HepG2 (cell line): ENCODE data around the gene LDLRAP1. TPM values are rescaled to one million over a fixed set of nuclear protein-coding genes. Genes with fewer than 3 reads are reported as not detected.
A peak's percentile ranks its signal among the peaks of the same experiment; 100 is the strongest.

Experiments
- ATAC-seq: fragments of 200-7000 bp; cut with Tn5 transposase; 3 replicates; pipeline ENCODE4 v1.9.1; 2020; ENCODE audit warnings: mild to moderate bottlenecking, moderate library complexity
- BruUV-seq: library from RNA; stranded (reverse); fragments of 400-500 nt; replicated peaks from 2 replicates; lab custom pipeline; 2021; lab: Mats Ljungman, UMichigan
- CTCF ChIA-PET: fragments of 300-600 bp; formaldehyde crosslinking; extraction: SDS; loops from one replicate; lab custom pipeline; 2021; ENCODE audit warnings: low total read pairs, inconsistent platforms, low intra/inter-chr PET ratio; lab: Yijun Ruan, JAX
- POLR2A ChIA-PET: fragments of 350-600 bp; sonication (Branson Sonifier 250); formaldehyde crosslinking; loops from one replicate; lab custom pipeline; 2020; ENCODE audit warnings: antibody characterized with exemption, inconsistent platforms; lab: Yijun Ruan, JAX
- DNase-seq: peaks from one replicate; pipeline ENCODE4 v3.0.0-alpha.2; 2015; ENCODE audit warnings: low spot score
- FAIRE-seq: peaks from 3 replicates; lab custom pipeline; 2011; peaks lifted over from hg19 to GRCh38; lab: Jason Lieb, UNC
- H2AFZ ChIP-seq: one replicate; pipeline ENCODE4 v1.6.1; 2011; ENCODE audit warnings: low read length, inconsistent platforms
- H3K27ac ChIP-seq: fragments of 300-600 bp; 3 replicates; pipeline ENCODE4 v1.8.0; 2011; ENCODE audit warnings: mixed run types, mild to moderate bottlenecking, mixed read lengths, low read length, inconsistent platforms; ENCODE audit not compliant: insufficient read depth; ENCODE audit errors: extremely low read length
- H3K27me3 ChIP-seq, 2 experiments: fragments of 200-600 bp in 1 of 2; 2 replicates in 1 of 2; 3 replicates in 1 of 2; pipeline versions ENCODE4 v1.6.0 to v1.8.0; 2011; ENCODE audit warnings: low read length in 2 of 2, mild to moderate bottlenecking in 2 of 2, moderate library complexity in 2 of 2, inconsistent platforms in 1 of 2; ENCODE audit not compliant: insufficient read depth in 2 of 2, control insufficient read depth in 1 of 2
- H3K36me3 ChIP-seq, 2 experiments: fragments of 200-600 bp in 1 of 2; replicated peaks in 1 of 2; 2 replicates in 1 of 2; 3 replicates in 1 of 2; pipeline versions ENCODE4 v1.5.1 to v1.8.0; 2011; ENCODE audit warnings: low read length in 2 of 2, inconsistent platforms in 1 of 2; ENCODE audit not compliant: insufficient read depth in 2 of 2, control insufficient read depth in 1 of 2
- H3K4me1 ChIP-seq: 2 replicates; pipeline ENCODE4 v1.5.1; 2012; ENCODE audit warnings: low read length, inconsistent platforms; ENCODE audit not compliant: insufficient read depth
- H3K4me2 ChIP-seq: 2 replicates; pipeline ENCODE4 v1.6.0; 2011; ENCODE audit warnings: low read depth, low read length, inconsistent platforms
- H3K4me3 ChIP-seq, 3 experiments: fragments of 200-600 bp in 1 of 3; sonication (generic), shearing (Covaris generic) in 1 of 3; replicated peaks in 1 of 3; 2 replicates each; pipeline ENCODE4 v1.5.1; 2011 to 2016; ENCODE audit warnings: low read length in 3 of 3, inconsistent platforms in 2 of 3, low read depth in 2 of 3, mild to moderate bottlenecking in 2 of 3, control low read depth in 1 of 3, mixed read lengths in 1 of 3; ENCODE audit not compliant: insufficient read depth in 1 of 3
- H3K79me2 ChIP-seq: one replicate; pipeline ENCODE4 v1.6.1; 2011; ENCODE audit warnings: low read length, inconsistent platforms; ENCODE audit not compliant: insufficient read depth
- H3K9ac ChIP-seq: 2 replicates; pipeline ENCODE4 v1.6.0; 2011; ENCODE audit warnings: mild to moderate bottlenecking, low read depth, low read length, inconsistent platforms; ENCODE audit not compliant: insufficient read depth
- H3K9me3 ChIP-seq: 2 replicates; pipeline ENCODE4 v1.5.1; 2012; ENCODE audit warnings: mild to moderate bottlenecking, low read length
- H4K20me1 ChIP-seq: 2 replicates; pipeline ENCODE4 v1.6.0; 2011; ENCODE audit warnings: inconsistent platforms, mild to moderate bottlenecking, low read length, moderate library complexity; ENCODE audit not compliant: insufficient read depth
- SNAPC2 ChIP-seq: sonication (generic); formaldehyde crosslinking; IDR thresholded peaks from 2 replicates; pipeline ENCODE4 v1.8.1; 2022; ENCODE audit warnings: mild to moderate bottlenecking, missing genetic modification reagents
- ZFP41 ChIP-seq: sonication (generic); formaldehyde crosslinking; IDR thresholded peaks from 2 replicates; pipeline ENCODE4 v1.4.0; 2020; ENCODE audit warnings: mild to moderate bottlenecking, missing genetic modification reagents, borderline replicate concordance
- ZNF264 ChIP-seq: sonication (generic); formaldehyde crosslinking; IDR thresholded peaks from 2 replicates; pipeline ENCODE4 v1.4.0; 2020; ENCODE audit warnings: missing genetic modification reagents
- ZNF451 ChIP-seq: sonication (generic); formaldehyde crosslinking; IDR thresholded peaks from 2 replicates; pipeline ENCODE4 v1.5.0; 2020; ENCODE audit warnings: mild to moderate bottlenecking, missing genetic modification reagents
- ZNF547 ChIP-seq: sonication (generic); formaldehyde crosslinking; IDR thresholded peaks from 2 replicates; pipeline ENCODE4 v1.5.1; 2020; ENCODE audit warnings: mild to moderate bottlenecking, missing genetic modification reagents
- WGBS: methylation state at CpG from one replicate; pipeline ENCODE4 v1.1.6; 2017; ENCODE audit warnings: low lambda C conversion rate; 5-methylcytosine and 5-hydroxymethylcytosine counted together
- in situ Hi-C: cut with HindIII; loops from 2 replicates; pipeline ENCODE4 v1.10.0; 2017; ENCODE audit warnings: low pct_unique_long_range_greater_than_20kb; ENCODE audit not compliant: extremely low pct_ligation_motif_present
- intact Hi-C: fragments of 100-400 bp; cut with micrococcal nuclease; formaldehyde crosslinking; loops from one replicate; pipeline ENCODE4 v1.10.0; 2022; ENCODE audit not compliant: unreplicated experiment
- polyA plus RNA-seq, 8 experiments: library from polyadenylated mRNA; depleted of rRNA in 3 of 8; stranded (reverse) in 7 of 8; unstranded in 1 of 8; fragments of >200 nt; fragmentation: Illumina TruSeq in 4 of 8; extraction: Trizol in 4 of 8; gene quantifications; 2 replicates each; pipeline versions ENCODE4 v1.2.1 to v1.2.3, GENCODE V29; 2011 to 2016; ENCODE audit warnings: low read depth in 4 of 8, missing spikeins in 1 of 8, mixed read lengths in 1 of 8; ENCODE audit not compliant: insufficient read depth in 1 of 8
- total RNA-seq, 5 experiments: library from RNA; depleted of rRNA; stranded (reverse); fragments of >200 nt; fragmentation: Illumina TruSeq; extraction: Trizol; gene quantifications; 2 replicates each; pipeline ENCODE4 v1.2.3, GENCODE V29; 2016; ENCODE audit warnings: low read depth in 1 of 5
- TF ChIP-seq, protein P1 (sequence below): sonication (generic); formaldehyde crosslinking; IDR thresholded peaks from 2 replicates; pipeline ENCODE4 v1.5.0; 2020; ENCODE audit warnings: mild to moderate bottlenecking, missing genetic modification reagents, moderate library complexity
- TF ChIP-seq, protein P2 (sequence below): sonication (generic); formaldehyde crosslinking; IDR thresholded peaks from 2 replicates; pipeline ENCODE4 v1.4.0; 2020; ENCODE audit warnings: missing genetic modification reagents
- TF ChIP-seq, protein P3 (sequence below): sonication (generic); formaldehyde crosslinking; IDR thresholded peaks from 2 replicates; pipeline ENCODE4 v1.4.0; 2020; ENCODE audit warnings: missing genetic modification reagents
- TF ChIP-seq, protein P4 (sequence below): sonication (generic); formaldehyde crosslinking; conservative IDR thresholded peaks from 2 replicates; pipeline ENCODE4 v1.4.0; 2020; ENCODE audit warnings: mild to moderate bottlenecking, missing genetic modification reagents, moderate library complexity
- TF ChIP-seq, protein P5 (sequence below): sonication (generic); formaldehyde crosslinking; IDR thresholded peaks from 2 replicates; pipeline ENCODE4 v1.9.0; 2022; ENCODE audit warnings: missing genetic modification reagents, mild to moderate bottlenecking, borderline replicate concordance

Gene LDLRAP1
- total and polyA plus RNA-seq, 2 of the 13 experiments (the other 11 are each of a cell fraction or from before 2014, with no cell fraction given) = 7.2 to 12.1 TPM

DNA sequence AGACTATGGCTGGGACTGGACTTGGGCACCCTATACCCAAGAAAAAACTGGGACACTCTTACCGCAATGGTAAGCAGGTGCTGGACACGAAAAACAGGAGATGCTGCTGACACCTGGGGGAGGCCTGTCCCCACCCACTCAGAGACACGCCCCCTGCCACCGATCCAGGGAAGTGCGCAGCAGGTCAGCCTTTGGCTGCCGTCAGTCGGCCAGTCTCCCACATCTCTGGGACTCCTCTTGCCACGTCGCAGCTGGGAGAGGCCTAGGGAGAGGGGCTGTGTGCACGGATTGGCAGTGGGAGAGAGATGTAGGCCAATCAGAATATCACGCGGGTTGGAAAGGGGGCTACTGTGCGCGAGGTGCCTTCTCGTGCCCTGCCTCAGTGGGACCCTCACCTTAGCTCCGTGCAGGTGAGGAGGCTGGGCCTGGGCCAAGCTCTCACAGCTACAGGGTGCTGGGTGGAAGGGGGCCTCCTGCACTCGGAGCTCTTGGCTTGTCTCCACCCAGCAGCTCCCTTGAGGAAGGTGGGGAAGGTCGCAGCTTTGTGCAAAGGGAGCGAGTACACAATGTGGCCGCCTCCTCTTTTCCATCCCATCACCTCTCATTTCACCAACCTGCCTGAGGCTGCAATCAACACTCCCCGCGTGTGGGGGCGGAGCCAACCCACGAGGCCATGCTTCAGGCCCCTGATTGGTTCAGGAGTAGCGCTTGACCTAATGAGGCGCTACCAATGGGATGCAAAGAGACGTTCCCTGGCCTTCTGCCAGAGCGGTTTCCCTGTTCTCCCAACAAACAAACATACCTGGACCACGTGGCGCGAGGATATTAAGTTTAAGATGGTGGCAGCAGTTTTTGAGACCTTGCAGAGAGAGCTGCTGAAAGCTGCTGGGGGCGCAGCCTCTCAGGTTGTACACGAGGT is 25.7 kb upstream of the LDLRAP1 start:
- ATAC-seq = no peak
- ChIA-PET POLR2A (no interaction called here), CTCF (no interaction called here)

More for the DNA sequence above, 25.7 kb upstream of the LDLRAP1 start:
- no TSS peak for BruUV-seq
- Histone ChIP-seq H4K20me1 (no peaks in the 10 kb centered on the region), H3K27me3 (no peaks in the 10 kb centered on the region; a peak in 1 of 5 replicates), H3K9ac (no peak overlapping the region), H3K4me3 (no peak overlapping the region), H3K4me1 (no peaks in the 10 kb centered on the region), H3K4me2 (no peak overlapping the region), H2AFZ (no peak overlapping the region), H3K9me3 (no peaks in the 10 kb centered on the region), H3K27ac (no peak overlapping the region), H3K79me2 (no peaks in the 10 kb centered on the region), H3K36me3 (no peaks in the 10 kb centered on the region)
- TF ChIP-seq, protein P1, sequence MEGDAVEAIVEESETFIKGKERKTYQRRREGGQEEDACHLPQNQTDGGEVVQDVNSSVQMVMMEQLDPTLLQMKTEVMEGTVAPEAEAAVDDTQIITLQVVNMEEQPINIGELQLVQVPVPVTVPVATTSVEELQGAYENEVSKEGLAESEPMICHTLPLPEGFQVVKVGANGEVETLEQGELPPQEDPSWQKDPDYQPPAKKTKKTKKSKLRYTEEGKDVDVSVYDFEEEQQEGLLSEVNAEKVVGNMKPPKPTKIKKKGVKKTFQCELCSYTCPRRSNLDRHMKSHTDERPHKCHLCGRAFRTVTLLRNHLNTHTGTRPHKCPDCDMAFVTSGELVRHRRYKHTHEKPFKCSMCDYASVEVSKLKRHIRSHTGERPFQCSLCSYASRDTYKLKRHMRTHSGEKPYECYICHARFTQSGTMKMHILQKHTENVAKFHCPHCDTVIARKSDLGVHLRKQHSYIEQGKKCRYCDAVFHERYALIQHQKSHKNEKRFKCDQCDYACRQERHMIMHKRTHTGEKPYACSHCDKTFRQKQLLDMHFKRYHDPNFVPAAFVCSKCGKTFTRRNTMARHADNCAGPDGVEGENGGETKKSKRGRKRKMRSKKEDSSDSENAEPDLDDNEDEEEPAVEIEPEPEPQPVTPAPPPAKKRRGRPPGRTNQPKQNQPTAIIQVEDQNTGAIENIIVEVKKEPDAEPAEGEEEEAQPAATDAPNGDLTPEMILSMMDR (CRISPR knock-in tag) = peak; percentile 31
- TF ChIP-seq, protein P2, sequence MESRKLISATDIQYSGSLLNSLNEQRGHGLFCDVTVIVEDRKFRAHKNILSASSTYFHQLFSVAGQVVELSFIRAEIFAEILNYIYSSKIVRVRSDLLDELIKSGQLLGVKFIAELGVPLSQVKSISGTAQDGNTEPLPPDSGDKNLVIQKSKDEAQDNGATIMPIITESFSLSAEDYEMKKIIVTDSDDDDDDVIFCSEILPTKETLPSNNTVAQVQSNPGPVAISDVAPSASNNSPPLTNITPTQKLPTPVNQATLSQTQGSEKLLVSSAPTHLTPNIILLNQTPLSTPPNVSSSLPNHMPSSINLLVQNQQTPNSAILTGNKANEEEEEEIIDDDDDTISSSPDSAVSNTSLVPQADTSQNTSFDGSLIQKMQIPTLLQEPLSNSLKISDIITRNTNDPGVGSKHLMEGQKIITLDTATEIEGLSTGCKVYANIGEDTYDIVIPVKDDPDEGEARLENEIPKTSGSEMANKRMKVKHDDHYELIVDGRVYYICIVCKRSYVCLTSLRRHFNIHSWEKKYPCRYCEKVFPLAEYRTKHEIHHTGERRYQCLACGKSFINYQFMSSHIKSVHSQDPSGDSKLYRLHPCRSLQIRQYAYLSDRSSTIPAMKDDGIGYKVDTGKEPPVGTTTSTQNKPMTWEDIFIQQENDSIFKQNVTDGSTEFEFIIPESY = peak; percentile 70
- TF ChIP-seq ZNF547 (CRISPR knock-in tag) (no peak), ZNF264 (CRISPR knock-in tag) (no peak), ZNF451 (CRISPR knock-in tag) (no peak), SNAPC2 (CRISPR knock-in tag) (no peak), ZFP41 (CRISPR knock-in tag) (no peak)
- TF ChIP-seq, protein P3, sequence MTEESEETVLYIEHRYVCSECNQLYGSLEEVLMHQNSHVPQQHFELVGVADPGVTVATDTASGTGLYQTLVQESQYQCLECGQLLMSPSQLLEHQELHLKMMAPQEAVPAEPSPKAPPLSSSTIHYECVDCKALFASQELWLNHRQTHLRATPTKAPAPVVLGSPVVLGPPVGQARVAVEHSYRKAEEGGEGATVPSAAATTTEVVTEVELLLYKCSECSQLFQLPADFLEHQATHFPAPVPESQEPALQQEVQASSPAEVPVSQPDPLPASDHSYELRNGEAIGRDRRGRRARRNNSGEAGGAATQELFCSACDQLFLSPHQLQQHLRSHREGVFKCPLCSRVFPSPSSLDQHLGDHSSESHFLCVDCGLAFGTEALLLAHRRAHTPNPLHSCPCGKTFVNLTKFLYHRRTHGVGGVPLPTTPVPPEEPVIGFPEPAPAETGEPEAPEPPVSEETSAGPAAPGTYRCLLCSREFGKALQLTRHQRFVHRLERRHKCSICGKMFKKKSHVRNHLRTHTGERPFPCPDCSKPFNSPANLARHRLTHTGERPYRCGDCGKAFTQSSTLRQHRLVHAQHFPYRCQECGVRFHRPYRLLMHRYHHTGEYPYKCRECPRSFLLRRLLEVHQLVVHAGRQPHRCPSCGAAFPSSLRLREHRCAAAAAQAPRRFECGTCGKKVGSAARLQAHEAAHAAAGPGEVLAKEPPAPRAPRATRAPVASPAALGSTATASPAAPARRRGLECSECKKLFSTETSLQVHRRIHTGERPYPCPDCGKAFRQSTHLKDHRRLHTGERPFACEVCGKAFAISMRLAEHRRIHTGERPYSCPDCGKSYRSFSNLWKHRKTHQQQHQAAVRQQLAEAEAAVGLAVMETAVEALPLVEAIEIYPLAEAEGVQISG = no peak
- TF ChIP-seq, protein P4, sequence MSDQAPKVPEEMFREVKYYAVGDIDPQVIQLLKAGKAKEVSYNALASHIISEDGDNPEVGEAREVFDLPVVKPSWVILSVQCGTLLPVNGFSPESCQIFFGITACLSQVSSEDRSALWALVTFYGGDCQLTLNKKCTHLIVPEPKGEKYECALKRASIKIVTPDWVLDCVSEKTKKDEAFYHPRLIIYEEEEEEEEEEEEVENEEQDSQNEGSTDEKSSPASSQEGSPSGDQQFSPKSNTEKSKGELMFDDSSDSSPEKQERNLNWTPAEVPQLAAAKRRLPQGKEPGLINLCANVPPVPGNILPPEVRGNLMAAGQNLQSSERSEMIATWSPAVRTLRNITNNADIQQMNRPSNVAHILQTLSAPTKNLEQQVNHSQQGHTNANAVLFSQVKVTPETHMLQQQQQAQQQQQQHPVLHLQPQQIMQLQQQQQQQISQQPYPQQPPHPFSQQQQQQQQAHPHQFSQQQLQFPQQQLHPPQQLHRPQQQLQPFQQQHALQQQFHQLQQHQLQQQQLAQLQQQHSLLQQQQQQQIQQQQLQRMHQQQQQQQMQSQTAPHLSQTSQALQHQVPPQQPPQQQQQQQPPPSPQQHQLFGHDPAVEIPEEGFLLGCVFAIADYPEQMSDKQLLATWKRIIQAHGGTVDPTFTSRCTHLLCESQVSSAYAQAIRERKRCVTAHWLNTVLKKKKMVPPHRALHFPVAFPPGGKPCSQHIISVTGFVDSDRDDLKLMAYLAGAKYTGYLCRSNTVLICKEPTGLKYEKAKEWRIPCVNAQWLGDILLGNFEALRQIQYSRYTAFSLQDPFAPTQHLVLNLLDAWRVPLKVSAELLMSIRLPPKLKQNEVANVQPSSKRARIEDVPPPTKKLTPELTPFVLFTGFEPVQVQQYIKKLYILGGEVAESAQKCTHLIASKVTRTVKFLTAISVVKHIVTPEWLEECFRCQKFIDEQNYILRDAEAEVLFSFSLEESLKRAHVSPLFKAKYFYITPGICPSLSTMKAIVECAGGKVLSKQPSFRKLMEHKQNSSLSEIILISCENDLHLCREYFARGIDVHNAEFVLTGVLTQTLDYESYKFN (CRISPR knock-in tag) = no peak
- TF ChIP-seq, protein P5, sequence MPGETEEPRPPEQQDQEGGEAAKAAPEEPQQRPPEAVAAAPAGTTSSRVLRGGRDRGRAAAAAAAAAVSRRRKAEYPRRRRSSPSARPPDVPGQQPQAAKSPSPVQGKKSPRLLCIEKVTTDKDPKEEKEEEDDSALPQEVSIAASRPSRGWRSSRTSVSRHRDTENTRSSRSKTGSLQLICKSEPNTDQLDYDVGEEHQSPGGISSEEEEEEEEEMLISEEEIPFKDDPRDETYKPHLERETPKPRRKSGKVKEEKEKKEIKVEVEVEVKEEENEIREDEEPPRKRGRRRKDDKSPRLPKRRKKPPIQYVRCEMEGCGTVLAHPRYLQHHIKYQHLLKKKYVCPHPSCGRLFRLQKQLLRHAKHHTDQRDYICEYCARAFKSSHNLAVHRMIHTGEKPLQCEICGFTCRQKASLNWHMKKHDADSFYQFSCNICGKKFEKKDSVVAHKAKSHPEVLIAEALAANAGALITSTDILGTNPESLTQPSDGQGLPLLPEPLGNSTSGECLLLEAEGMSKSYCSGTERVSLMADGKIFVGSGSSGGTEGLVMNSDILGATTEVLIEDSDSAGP = no peak
- 61% methylated on average over 28 of the region's 33 CpGs for WGBS
- DNase-seq = no peak
- FAIRE-seq = no peak
- in situ Hi-C loops = loop anchor here (25.0 kb wide), 1 partner anchor 105 kb away; the partner anchor contains the start of gene RHCE
- intact Hi-C loops = no loop called here
